ENCODE results near the gene SPAG16.

GRCh38 chr2:213847316-213847715 is 563.1 kb downstream of the SPAG16 start:
- TF ChIP-seq CTCF (IDR thresholded peaks at IDR 0.05; ENCODE audit: low read length) (no peak), EZH2 (IDR thresholded peaks at IDR 0.05; ENCODE audit: borderline replicate concordance, low read length) (no peak)

Measured in OCI-LY1 (cell line).